Skin epidermis (tissue), 12 donors: ENCODE data around the gene TLCD5.

ENCODE experiments used
- H3K27ac ChIP-seq, 21 experiments: fragments of 200-600 bp; sonication (generic) in 11 of 21; one replicate each; pipeline ENCODE4 v1.5.0; 2020; ENCODE audit warnings: mild to moderate bottlenecking in 3 of 21, inconsistent platforms in 2 of 21, moderate library complexity in 2 of 21
- H3K4me3 ChIP-seq, 7 experiments: fragments of 200-600 bp; sonication (generic) in 2 of 7; one replicate each; pipeline ENCODE4 v1.5.0; 2020; ENCODE audit warnings: inconsistent platforms in 2 of 7, mild to moderate bottlenecking in 2 of 7, moderate library complexity in 1 of 7

TLCD5 gene

DNA sequence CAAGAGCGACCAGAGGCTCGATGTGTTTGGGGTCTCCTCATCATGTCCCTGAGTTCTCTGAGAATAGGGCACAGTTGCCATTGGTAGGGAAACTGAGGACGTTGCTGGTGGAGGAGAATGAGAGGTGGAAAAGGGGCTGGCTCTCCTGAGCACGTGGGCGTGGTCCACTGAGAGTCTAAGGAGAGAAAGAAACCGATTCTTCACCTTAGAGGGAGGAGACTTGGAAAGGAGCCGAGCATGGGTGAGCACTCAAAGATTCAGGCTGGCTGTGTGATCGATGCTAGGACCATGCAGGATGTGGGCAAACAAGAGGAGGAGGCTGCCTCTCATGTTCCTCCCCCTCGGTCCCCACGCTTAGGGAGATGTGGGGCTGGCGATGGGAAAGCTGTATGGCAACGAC, 19.8 kb upstream of the TLCD5 start:
- no peak overlapping the region for H3K4me3 ChIP-seq
- peak overlapping the region in 4 of 21 experiments; percentile 26 to 54 (median 29) for H3K27ac ChIP-seq

DNA sequence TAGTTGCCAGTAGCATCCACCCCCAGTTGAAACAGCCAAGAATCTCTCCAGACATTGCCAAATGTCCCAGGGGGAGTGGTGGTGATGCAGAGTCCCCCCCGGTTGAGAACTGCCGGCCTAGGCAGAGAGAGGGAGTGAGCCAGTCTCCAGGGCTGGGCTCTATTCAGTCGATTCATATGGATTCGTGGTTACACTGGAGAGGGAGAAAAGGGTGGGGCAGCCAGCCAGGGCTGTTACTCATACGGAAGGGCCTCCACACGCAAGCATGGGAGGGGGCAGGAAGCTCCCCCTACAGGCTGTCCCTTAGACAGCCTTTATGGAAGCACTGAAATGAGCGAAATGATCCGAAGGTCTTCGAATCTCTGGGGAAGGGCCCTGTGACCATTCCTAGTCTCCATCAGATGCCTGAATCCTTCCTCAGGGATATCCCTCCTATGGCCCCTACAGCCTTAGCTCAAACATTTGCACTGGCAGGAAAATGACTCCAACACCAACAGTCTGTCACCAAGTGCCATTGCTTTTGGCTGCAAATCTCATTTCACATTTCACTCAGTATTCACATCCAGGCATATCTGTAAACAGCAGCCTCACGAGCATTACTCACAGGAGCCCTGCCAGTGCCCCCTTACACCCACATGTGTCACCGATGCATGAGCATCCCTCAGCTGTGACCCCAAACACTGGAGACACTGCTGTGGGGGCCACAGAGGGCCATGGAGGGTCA, 18.4 kb upstream of the TLCD5 start:
- Histone ChIP-seq H3K4me3 (no peak overlapping the region), H3K27ac (peak overlapping the region in 8 of 21 experiments; percentile 5 to 54 (median 30))

DNA sequence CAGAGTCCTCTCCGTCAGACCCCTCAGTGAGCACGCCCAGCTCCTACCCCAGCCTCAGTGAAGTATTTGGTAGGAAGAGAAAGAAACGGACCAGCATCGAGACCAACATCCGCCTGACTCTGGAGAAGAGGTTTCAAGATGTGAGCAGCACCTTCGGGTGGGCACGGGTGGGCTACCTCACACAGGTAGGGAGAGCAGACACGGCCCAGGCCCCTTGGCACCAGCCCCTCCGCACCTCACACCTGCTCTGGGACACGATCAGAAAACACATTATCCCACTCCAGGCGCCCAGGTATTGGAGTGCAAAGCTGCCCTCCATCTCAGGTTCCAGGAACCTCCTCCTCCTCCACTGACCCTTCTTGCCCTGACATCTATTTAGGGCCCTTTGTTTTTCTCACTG, 17.6 kb upstream of the TLCD5 start:
- no peak overlapping the region for H3K4me3 ChIP-seq
- H3K27ac ChIP-seq: peak overlapping the region in 2 of 21 experiments; percentile 5 to 35

DNA sequence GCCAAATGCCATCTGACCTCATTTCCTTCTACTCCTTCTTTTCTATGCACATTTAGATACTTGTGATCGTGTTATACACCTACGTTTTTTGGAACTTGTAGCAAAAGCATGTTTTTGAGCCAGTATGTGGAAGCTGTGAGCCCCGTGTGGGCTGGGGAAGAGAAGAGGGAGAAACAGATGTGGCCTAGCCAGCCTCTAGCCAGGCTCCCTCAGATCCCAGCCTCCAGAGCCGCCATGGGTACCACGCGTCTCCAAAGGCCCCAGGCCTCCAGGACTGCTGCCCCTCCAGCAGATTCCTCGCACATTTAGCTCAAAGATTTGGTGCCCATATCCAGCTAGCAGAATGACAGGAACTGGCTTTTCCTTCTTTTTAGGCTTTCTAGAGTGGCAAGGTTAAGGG, 17.0 kb upstream of the TLCD5 start:
- H3K27ac ChIP-seq: no peak overlapping the region
- H3K4me3 ChIP-seq: no peak overlapping the region

DNA sequence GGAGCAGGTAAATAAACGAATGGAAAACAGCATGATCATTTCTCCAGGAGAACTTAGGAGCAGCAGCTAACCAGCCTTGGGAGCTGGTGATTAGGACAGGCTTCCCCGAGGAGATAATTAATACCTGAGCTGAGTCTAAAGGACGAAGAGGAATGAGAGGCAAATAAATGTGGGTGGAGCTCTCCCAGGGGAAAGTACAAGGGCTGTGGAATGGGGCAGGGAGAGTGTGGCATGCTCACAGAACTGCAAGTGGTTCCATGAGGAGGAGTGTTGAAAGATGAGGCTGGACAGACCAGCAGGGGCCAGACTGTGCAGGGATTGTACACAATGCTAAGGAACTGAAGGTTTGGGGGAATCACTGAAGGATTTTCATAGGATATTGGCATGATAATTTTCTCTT, 14.2 kb upstream of the TLCD5 start:
- Histone ChIP-seq H3K27ac (peak overlapping the region in 1 of 21 experiments; percentile 23), H3K4me3 (no peak overlapping the region)

DNA sequence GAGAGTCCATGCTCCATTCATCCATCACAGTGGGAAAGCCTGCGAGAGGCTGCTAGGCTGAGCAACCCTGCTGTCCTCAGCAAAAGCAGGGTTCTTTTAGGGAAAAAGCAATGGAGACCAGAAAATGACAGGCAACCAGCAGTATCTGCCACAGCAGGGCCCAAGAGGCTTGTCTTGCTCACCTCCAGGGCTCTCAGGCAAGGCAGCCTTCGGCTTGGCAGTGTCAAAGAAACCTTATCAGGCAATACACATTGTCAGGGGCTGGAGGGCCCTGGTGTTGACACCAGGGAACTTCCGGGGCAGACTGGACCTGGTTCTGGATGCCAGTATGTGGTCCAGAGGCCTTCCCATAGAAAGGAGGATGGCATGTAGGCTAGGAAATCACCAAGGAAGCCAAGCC, 10.2 kb upstream of the TLCD5 start:
- Histone ChIP-seq H3K4me3 (no peak overlapping the region), H3K27ac (peak overlapping the region in 13 of 21 experiments; percentile 2 to 89 (median 23))

DNA sequence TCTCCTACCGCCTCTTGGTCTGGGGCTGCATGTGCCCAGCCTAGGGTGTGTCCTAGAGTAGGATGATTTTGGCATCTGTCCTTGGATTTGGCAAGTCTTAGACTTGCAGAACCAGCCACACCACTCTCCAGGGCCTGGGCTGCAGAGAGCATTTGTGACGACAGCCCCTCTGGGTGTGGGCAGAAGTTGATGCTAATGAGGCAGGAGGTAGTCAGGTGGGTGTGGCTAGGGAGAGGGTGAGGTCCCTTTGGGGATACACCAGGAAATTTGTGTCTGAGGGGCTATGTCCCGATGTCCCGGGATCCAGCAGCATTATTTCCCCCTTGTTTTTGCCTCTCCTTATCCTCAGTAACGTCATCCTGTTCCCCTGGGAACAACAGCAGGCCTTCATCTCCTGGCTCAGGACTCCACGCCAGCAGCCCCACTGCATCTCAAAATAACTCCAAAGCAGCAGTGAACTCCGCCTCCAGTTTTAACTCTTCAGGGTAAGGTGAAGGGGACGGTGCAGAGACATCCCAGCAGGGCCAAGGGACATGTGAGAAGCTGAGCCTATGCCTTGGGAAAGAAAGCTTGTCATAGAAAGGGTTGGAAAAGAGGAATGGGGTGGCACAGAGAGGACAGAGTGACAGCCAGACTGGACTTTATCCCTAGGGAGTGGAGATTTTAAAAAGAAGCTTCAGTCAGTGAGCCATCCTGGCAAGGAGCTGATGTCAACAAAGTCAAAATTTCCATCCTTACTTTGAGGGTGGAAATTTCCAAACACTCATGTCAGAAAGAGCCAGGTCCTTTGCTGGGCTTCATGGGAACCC, 8.0 kb upstream of the TLCD5 start:
- peak overlapping the region in 1 of 7 experiments; percentile 9 for H3K4me3 ChIP-seq
- peak overlapping the region in 19 of 21 experiments; percentile 26 to 89 (median 70) for H3K27ac ChIP-seq

DNA sequence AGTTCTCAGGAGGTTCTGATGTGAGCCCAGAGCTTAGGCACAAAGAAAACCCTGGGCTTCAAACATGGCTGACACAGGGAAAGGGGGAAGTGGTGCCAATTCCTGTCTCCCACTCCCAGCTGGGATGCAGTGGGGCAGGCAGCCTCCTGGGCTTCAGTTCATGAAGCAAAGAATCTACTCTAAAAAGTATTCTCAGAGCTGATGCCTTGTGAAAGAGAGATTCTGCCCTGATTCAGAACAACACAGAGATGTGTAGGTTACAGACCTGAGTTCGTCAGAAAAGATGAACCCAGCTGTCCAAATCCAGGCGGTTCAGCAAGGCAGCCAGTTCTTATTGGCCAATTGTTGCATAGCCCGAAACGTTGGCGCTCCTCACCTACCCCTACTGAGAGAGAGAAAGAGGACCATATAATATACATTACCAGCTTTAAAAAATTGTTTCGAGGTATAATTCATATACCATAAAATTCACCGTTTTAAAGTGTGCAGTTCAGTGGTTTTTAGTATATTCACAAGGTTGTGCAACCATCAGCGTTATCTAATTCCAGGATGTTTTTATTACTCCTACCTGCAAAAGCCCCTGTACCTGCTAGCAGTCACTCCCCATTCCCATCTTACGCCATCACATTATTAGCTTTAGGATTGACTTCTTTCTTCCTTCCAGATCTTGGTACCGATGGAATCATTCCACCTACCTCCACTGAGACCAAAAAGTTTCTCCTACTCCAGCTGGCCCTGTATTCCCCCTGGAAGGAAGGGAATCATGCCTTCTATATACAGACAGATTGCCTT, 7.2 kb upstream of the TLCD5 start:
- peak overlapping the region in 19 of 21 experiments; percentile 26 to 89 (median 70) for H3K27ac ChIP-seq

DNA sequence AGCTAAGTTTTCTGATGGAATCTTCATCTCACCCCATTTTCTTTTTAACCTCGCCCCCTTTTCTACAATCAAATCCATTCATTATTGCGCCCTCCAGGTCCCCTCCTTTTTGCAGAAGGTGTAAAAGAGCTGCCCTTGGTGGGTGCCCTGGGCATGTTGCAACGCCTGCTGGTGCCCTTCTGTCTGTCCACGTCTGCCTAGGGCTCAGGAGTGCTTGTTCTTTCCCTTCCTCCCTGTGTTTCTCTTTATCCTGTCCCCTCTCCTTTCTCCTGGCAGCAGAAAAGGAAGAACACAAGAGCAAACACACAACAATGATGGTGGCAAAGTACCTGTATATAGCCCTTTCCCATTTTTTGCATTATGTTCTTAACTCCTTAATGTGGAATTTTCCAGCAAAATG, 6.2 kb upstream of the TLCD5 start:
- H3K4me3 ChIP-seq: no peak overlapping the region
- H3K27ac ChIP-seq: peak overlapping the region in 1 of 21 experiments; percentile 68

More for the DNA sequence above, 7.2 kb upstream of the TLCD5 start:
- no peak overlapping the region for H3K4me3 ChIP-seq

DNA sequence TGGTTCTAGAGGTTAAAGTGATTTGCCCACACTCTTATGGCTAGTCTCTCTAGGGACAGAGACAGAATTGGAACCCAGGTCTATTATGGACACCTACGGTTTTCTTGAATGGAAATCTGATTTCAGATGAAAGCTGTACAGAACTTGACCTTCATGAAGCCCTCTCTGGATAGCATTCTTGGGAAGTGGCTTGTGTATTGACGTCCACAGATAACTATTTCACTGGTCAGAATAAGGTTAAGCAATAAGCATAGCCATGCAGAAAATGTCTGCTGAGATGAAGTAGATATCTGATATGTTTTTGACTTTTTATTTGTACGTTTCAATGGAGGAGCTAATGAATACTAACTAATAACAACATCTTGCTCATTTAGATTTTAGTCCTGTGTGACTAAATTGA, 1.1 kb downstream of the TLCD5 start:
- Histone ChIP-seq H3K4me3 (peak overlapping the region in 1 of 7 experiments; percentile 78), H3K27ac (peak overlapping the region in 6 of 21 experiments; percentile 65 to 93 (median 86))

DNA sequence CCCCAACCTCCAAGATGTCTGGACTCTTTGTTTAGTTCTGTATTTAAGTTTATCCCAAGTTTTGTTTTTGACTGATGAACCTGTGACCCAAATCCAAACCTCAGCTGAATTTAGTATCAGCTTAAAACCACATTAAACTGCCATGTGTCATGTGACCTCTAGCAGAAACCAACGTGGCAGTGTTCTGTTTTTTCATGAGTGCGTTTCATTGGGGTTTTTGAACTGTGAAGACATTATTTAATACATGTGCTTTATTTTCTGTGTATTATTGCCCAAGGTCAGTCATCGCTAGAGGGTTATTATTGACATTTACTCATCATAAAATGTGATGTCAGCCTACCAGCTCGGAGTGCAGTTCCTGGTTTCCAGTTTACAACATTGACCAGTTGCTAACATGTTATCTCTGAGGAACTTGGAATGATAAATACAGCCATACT, 1.8 kb downstream of the TLCD5 start:
- no peak overlapping the region for H3K27ac ChIP-seq
- H3K4me3 ChIP-seq: no peak overlapping the region

DNA sequence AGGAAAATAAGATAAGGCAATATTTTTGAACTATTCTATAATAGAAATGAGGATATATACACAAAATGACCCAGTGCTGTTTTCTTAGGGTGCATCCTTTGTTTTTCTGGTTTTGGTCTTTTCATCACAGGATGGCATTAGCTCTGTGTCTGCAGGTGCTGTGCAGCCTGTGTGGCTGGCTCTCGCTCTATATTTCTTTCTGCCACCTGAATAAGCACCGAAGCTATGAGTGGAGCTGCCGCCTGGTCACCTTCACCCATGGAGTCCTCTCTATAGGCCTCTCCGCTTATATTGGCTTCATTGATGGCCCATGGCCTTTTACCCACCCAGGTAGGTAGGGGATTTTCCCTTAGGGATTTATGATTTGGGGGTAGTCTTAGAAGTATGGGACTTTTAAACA, 2.2 kb downstream of the TLCD5 start:
- Histone ChIP-seq H3K27ac (no peak overlapping the region), H3K4me3 (no peak overlapping the region)

DNA sequence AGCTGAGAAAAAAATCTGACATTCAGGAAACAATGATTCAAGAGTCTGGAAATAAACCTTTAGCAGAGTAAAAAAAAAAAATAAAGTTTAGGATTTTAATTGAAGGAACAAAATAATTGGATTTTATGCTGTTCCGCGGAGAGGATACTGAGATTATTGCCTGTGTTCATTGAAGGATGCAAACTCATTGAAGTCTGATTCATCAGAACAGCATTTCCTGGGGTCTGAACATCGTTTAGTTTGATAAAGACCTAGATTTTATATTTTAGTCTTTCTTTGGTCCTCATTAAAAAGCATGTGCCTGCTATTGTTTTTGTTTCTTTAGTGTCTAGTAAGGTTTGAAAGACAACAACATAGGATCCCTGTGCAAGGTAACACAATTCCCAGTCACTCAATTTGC, 4.5 kb downstream of the TLCD5 start:
- H3K4me3 ChIP-seq: no peak overlapping the region
- H3K27ac ChIP-seq: no peak overlapping the region

DNA sequence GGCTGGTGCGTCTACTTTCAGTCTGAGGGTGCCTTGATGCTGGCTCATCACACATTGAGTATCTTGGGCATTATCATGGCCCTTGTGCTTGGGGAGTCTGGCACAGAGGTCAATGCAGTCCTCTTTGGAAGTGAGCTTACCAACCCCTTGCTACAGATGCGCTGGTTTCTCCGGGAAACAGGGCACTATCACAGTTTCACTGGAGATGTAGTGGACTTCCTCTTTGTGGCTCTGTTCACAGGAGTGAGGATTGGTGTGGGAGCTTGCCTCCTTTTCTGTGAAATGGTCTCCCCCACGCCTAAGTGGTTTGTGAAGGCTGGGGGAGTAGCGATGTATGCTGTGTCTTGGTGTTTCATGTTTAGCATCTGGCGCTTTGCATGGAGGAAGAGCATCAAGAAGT, 4.9 kb downstream of the TLCD5 start:
- Histone ChIP-seq H3K4me3 (no peak overlapping the region), H3K27ac (no peak overlapping the region)

DNA sequence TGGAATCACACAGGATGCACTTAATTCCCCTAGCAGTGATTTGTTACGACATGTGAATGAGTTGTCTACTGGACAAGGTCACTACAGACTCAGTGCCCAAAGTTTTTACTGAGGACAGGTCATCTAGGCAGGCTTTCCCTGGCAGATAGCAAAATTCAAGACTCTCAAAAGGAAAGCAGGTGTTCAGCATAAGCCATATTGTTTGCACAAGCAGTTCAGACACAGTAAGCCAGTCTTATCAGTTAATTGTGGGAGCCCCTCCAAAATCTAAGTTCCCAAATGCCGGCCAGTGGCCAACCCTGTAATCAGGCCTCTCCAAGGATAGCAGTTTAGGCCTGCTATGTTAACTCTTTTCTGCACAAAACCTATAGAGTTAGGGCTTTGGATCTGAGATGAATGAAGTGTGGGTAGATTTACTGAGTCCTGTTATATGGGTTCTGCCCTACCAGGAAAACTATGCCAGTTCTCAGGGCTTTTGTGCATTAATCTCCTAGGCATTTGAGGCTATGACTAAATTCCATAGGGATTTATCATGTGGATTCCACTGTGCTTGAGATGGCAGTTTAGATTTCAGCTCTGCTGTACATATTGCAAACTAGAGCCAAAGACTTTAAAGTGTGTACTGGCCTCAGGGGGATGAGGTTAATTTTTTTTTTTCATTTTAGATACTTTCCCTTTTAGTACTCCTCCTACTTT, 6.3 kb downstream of the TLCD5 start:
- Histone ChIP-seq H3K4me3 (no peak overlapping the region), H3K27ac (peak overlapping the region in 2 of 21 experiments; percentile 7 to 20)

DNA sequence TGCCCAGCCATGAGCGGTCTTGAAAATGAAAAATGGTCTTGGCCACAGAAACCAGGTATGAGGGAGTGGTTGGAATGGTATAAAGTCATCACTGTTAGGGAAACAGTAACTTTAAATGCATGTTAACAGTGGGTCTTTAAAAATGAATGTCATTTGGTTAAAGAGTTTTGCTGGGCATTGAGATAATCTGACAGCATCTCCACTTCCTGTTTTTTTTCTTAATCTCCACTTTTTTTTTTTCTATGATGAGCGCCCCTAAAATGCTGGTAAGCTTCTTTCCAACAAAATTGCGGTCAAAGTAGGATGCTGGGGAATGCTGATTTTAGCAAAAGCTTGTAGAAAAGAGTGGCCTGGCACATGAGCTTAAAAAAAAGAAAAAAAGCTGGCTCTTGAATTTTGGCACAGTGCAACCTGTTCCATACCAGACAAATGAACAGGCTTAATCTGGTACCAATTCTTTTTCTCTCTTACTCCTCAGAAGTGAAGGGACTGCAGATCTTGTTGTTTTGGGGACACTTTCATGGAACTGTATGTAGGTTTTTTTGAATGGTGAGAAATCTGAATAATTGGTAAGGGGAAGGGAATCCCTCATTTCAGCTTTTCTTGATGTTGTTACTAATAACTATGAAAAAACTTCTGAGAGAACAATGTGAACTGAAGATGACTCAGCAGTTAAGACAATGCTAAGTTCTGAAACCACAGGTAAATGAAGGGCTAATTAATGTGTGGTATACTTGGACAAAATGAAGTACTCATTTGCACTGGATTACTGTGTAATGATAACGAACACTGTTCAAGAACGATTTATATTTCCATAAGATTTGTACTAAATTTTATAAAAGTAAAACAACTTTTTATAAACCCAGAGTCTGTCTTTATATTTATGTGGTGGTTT, 8.0 kb downstream of the TLCD5 start:
- Histone ChIP-seq H3K4me3 (no peak overlapping the region), H3K27ac (peak overlapping the region in 3 of 21 experiments; percentile 5 to 31 (median 7))

DNA sequence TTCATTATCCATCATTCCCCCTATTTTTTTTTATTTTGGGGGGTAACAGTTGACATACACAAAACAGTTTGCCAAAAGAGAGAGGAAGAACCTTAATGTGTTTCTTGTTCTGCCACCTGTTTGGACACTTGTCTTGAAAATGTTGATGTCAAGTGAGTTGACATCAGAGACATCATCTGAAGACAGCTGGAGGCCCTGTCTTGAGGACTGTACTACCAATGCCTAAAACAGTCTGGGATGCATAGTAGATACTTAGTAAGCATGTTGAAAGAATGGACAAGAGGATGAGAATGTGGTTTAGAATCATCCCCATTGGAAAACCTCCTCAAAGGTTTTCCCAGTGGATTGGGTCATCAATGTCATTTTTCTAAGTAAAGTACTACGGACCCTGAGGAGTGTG, 8.7 kb downstream of the TLCD5 start:
- Histone ChIP-seq H3K4me3 (no peak overlapping the region), H3K27ac (peak overlapping the region in 3 of 21 experiments; percentile 5 to 7 (median 7))

DNA sequence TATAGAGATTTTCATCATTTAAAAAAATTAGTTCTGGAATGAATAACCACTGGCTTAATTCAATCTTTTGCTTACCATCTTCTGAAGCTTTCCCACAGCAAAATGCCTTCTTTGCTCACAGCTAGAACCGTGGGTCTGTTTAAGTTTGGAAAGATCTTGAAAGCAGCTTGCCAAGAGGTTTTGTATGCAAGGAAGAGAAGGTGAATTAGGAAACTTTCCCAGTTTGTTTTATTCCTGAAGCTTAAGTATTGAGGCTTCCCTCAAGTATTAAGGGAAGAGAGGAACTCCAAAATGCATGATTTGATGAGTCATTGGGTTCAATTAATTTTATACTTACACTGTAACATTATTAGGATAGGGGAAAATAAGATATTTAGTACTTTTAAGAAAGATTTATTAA, 9.2 kb downstream of the TLCD5 start:
- peak overlapping the region in 3 of 21 experiments; percentile 5 to 18 (median 7) for H3K27ac ChIP-seq
- no peak overlapping the region for H3K4me3 ChIP-seq
